Sigmoid colon (tissue), 7 donors: ENCODE results near the gene MACROD2. TPM values are rescaled to one million over a fixed set of nuclear protein-coding genes. Genes with fewer than 3 reads are reported as not detected.

ENCODE experiments used
- DNase-seq: peaks from one replicate; pipeline ENCODE4 v3.0.0-alpha.2; 2019
- H3K27ac ChIP-seq, 4 donors: fragments of 200-600 bp; sonication (generic); one replicate each; pipeline ENCODE4 v1.5.1; 2016 to 2019; ENCODE audit warnings: mild to moderate bottlenecking in 1 of 4
- H3K27me3 ChIP-seq, 3 donors: fragments of 200-600 bp; sonication (generic); one replicate each; pipeline ENCODE4 v1.5.1; 2019; ENCODE audit warnings: mild to moderate bottlenecking in 1 of 3
- H3K36me3 ChIP-seq, 4 donors: fragments of 200-600 bp; sonication (generic); one replicate each; pipeline ENCODE4 v1.5.1; 2016 to 2019
- H3K4me1 ChIP-seq, 4 donors: fragments of 200-600 bp; sonication (generic); one replicate each; pipeline ENCODE4 v1.5.1; 2017 to 2019
- H3K4me3 ChIP-seq, 4 donors: fragments of 200-600 bp; sonication (generic); one replicate each; pipeline ENCODE4 v1.5.1; 2017 to 2019; ENCODE audit warnings: mild to moderate bottlenecking in 2 of 4, moderate library complexity in 1 of 4
- H3K9me3 ChIP-seq, 4 donors: fragments of 200-600 bp in 3 of 4; sonication (generic) in 3 of 4; one replicate each; pipeline versions ENCODE4 v1.5.1 to v1.6.1; 2013 to 2019
- CTCF ChIP-seq, 4 experiments: fragments of 450-650 bp in 3 of 4; fragments of 200-600 bp in 1 of 4; IDR thresholded peaks; one replicate each; pipeline ENCODE4 v1.5.1; 2016 to 2019; ENCODE audit warnings: antibody characterized with exemption in 4 of 4, mild to moderate bottlenecking in 3 of 4, moderate library complexity in 2 of 4
- EP300 ChIP-seq, 4 donors: sonication (generic); formaldehyde crosslinking; IDR thresholded peaks; one replicate each; pipeline ENCODE4 v1.6.1; 2017; ENCODE audit warnings: antibody characterized with exemption in 4 of 4
- POLR2A ChIP-seq, 2 donors: fragments of 450-650 bp; IDR thresholded peaks; one replicate each; pipeline ENCODE4 v1.6.1; 2016; ENCODE audit warnings: antibody characterized with exemption in 2 of 2, mild to moderate bottlenecking in 2 of 2, moderate library complexity in 2 of 2
- POLR2AphosphoS5 ChIP-seq, 4 donors: sonication (generic); formaldehyde crosslinking; IDR thresholded peaks; one replicate each; pipeline ENCODE4 v1.6.1; 2017; ENCODE audit warnings: antibody characterized with exemption in 4 of 4
- WGBS, 2 donors: extraction: QIAGEN DNeasy Blood & Tissue Kit; methylation state at CpG; one replicate each; pipeline ENCODE4 v1.1.7; 2013; 5-methylcytosine and 5-hydroxymethylcytosine counted together
- intact Hi-C: fragments of 100-400 bp; cut with DNase I; formaldehyde crosslinking; loops from one replicate; pipeline ENCODE4 v1.15.1; 2023
- polyA plus RNA-seq, 3 donors: library from polyadenylated mRNA; stranded (reverse); fragments of 200-250 nt; gene quantifications; one replicate each; pipeline ENCODE4 v1.2.3, GENCODE V29; 2013
- total RNA-seq, 4 donors: library from RNA; depleted of rRNA; stranded (reverse); fragments of >200 nt; gene quantifications; one replicate each; pipeline ENCODE4 v1.1.0, GENCODE V29; 2016
- donor health status: healthy with polysubstance abuse.
- donor health status: Bipolar disorder and iron deficiency.
- donor health status: healthy.

MACROD2 gene
- total and polyA plus RNA-seq, 7 donors, result 1.2 to 22.4 (median 5.8) TPM

- Histone ChIP-seq H3K4me1 (no peaks in the 10 kb centered on the region), H3K4me3 (no peak overlapping the region), H3K9me3 (no peaks in the 10 kb centered on the region), H3K27ac (no peak overlapping the region), H3K36me3 (no peaks in the 10 kb centered on the region), H3K27me3 (no peaks in the 10 kb centered on the region)
- intact Hi-C loops, result no loop called here
- DNase-seq, result no peak
- WGBS, 2 donors, result 87 to 91% methylated on average over 3 of the region's 3 CpGs
- no peak for TF ChIP-seq CTCF (IDR thresholded peaks at IDR 0.05)
- TF ChIP-seq EP300 (IDR thresholded peaks at IDR 0.05), result no peak
- TF ChIP-seq POLR2A (IDR thresholded peaks at IDR 0.05), result no peak
- TF ChIP-seq POLR2AphosphoS5 (IDR thresholded peaks at IDR 0.05), result no peak
Measured at GRCh38 chr20:15065794-15066193, 1070.5 kb downstream of the MACROD2 start.

GRCh38 chr20:15068486-15068885 is 1073.2 kb downstream of the MACROD2 start:
- TF ChIP-seq EP300 (IDR thresholded peaks at IDR 0.05) (no peak), POLR2AphosphoS5 (IDR thresholded peaks at IDR 0.05) (no peak), CTCF (IDR thresholded peaks at IDR 0.05) (no peak), POLR2A (IDR thresholded peaks at IDR 0.05) (no peak)
- Histone ChIP-seq H3K36me3 (no peaks in the 10 kb centered on the region), H3K27me3 (no peaks in the 10 kb centered on the region), H3K4me1 (no peaks in the 10 kb centered on the region), H3K4me3 (no peak overlapping the region), H3K9me3 (no peaks in the 10 kb centered on the region), H3K27ac (no peak overlapping the region)
- no peak for DNase-seq
- intact Hi-C loops, result no loop called here

GRCh38 chr20:15069355-15069754 is 1074.0 kb downstream of the MACROD2 start:
- DNase-seq, result no peak
- no peaks in the 10 kb centered on the region for H3K27me3 ChIP-seq
- no peaks in the 10 kb centered on the region for H3K36me3 ChIP-seq
- intact Hi-C loops, result no loop called here
- no peak overlapping the region for H3K27ac ChIP-seq
- H3K4me1 ChIP-seq, result no peaks in the 10 kb centered on the region
- TF ChIP-seq EP300 (IDR thresholded peaks at IDR 0.05) (no peak), POLR2A (IDR thresholded peaks at IDR 0.05) (no peak), POLR2AphosphoS5 (IDR thresholded peaks at IDR 0.05) (no peak), CTCF (IDR thresholded peaks at IDR 0.05) (no peak)
- 92 to 94% methylated on average over 2 of the region's 2 CpGs for WGBS, 2 donors
- H3K9me3 ChIP-seq, result no peaks in the 10 kb centered on the region
- H3K4me3 ChIP-seq, result no peak overlapping the region

- H3K27me3 ChIP-seq, result no peaks in the 10 kb centered on the region
- 79 to 83% methylated on average over 2 of the region's 2 CpGs for WGBS, 2 donors
- no peak for DNase-seq
- H3K36me3 ChIP-seq, result no peaks in the 10 kb centered on the region
- H3K27ac ChIP-seq, result no peak overlapping the region
- H3K4me3 ChIP-seq, result no peak overlapping the region
- H3K9me3 ChIP-seq, result no peaks in the 10 kb centered on the region
- intact Hi-C loops, result no loop called here
- no peaks in the 10 kb centered on the region for H3K4me1 ChIP-seq
- TF ChIP-seq POLR2A (IDR thresholded peaks at IDR 0.05) (no peak), POLR2AphosphoS5 (IDR thresholded peaks at IDR 0.05) (no peak), CTCF (IDR thresholded peaks at IDR 0.05) (no peak), EP300 (IDR thresholded peaks at IDR 0.05) (no peak)
Measured at GRCh38 chr20:15071085-15071808, 1075.9 kb downstream of the MACROD2 start.

- DNase-seq, result no peak
- Histone ChIP-seq H3K27me3 (no peaks in the 10 kb centered on the region), H3K4me1 (peaks cover 0 to 5% (median 0%) of the 10 kb centered on the region in 4 donors), H3K4me3 (no peak overlapping the region), H3K9me3 (no peaks in the 10 kb centered on the region), H3K36me3 (no peaks in the 10 kb centered on the region), H3K27ac (no peak overlapping the region)
- TF ChIP-seq EP300 (IDR thresholded peaks at IDR 0.05), result no peak
- no peak for TF ChIP-seq POLR2A (IDR thresholded peaks at IDR 0.05)
- no peak for TF ChIP-seq CTCF (IDR thresholded peaks at IDR 0.05)
- TF ChIP-seq POLR2AphosphoS5 (IDR thresholded peaks at IDR 0.05), result no peak
- intact Hi-C loops, result no loop called here
Measured at GRCh38 chr20:15072316-15072715, 1077.0 kb downstream of the MACROD2 start.
